H1 (cell line): ENCODE results near the gene C11orf58. TPM values are rescaled to one million over a fixed set of nuclear protein-coding genes. Genes with fewer than 3 reads are reported as not detected.

ENCODE experiments used
- CTCF ChIA-PET: fragments of 300-600 bp; sonication (Branson Sonifier 250); formaldehyde crosslinking; loops from one replicate; lab custom pipeline; 2021; ENCODE audit not compliant: partially characterized antibody; lab: Charles Lee
- POLR2A ChIA-PET: fragments of 300-600 bp; sonication (Branson Sonifier 250); formaldehyde crosslinking; loops from one replicate; lab custom pipeline; 2021; ENCODE audit warnings: inconsistent platforms; ENCODE audit not compliant: partially characterized antibody; lab: Charles Lee
- DNase-seq, 2 experiments: peaks; one replicate each; pipeline versions ENCODE4 v3.0.0 to v3.0.0-alpha.2; 2010 to 2022; ENCODE audit warnings: low spot score in 2 of 2, low read depth in 1 of 2, mixed read lengths in 1 of 2
- FAIRE-seq: peaks from 2 replicates; lab custom pipeline; 2011; peaks lifted over from hg19 to GRCh38; lab: Jason Lieb, UNC
- H2AFZ ChIP-seq: 2 replicates; pipeline ENCODE4 v1.8.1; 2012; ENCODE audit warnings: low read length, inconsistent platforms
- H2AK5ac ChIP-seq: 2 replicates; pipeline ENCODE4 v1.6.1; 2013; ENCODE audit warnings: low read depth, low read length
- H2BK120ac ChIP-seq: replicated peaks from 2 replicates; pipeline ENCODE3; 2013; ENCODE audit warnings: low read depth, low read length, inconsistent platforms
- H2BK12ac ChIP-seq: 2 replicates; pipeline ENCODE4 v1.6.1; 2013; ENCODE audit warnings: low read depth, low read length
- H2BK15ac ChIP-seq: 2 replicates; pipeline ENCODE4 v1.6.1; 2013; ENCODE audit warnings: low read length
- H2BK20ac ChIP-seq: 2 replicates; pipeline ENCODE4 v1.6.1; 2013; ENCODE audit warnings: low read length
- H2BK5ac ChIP-seq: 2 replicates; pipeline ENCODE4 v1.6.1; 2013; ENCODE audit warnings: low read depth, low read length
- H3K14ac ChIP-seq: 2 replicates; pipeline ENCODE4 v1.6.1; 2013; ENCODE audit warnings: inconsistent platforms; ENCODE audit not compliant: insufficient read length
- H3K18ac ChIP-seq: 2 replicates; pipeline ENCODE4 v1.6.1; 2013; ENCODE audit warnings: low read length; ENCODE audit errors: extremely low read depth
- H3K23ac ChIP-seq: 2 replicates; pipeline ENCODE4 v1.6.1; 2013; ENCODE audit warnings: inconsistent platforms; ENCODE audit not compliant: insufficient read length
- H3K23me2 ChIP-seq: 2 replicates; pipeline ENCODE4 v1.6.1; 2013; ENCODE audit warnings: low read depth, low read length
- H3K27ac ChIP-seq: 2 replicates; pipeline ENCODE4 v1.6.1; 2011; ENCODE audit warnings: low read depth, low read length, inconsistent platforms
- H3K27me3 ChIP-seq, 4 experiments: replicated peaks in 1 of 4; 1 replicate in 1 of 4; 2 replicates in 3 of 4; pipeline versions ENCODE4 v1.6.1 to v1.8.1; 2011 to 2013; ENCODE audit warnings: low read length in 3 of 4, mild to moderate bottlenecking in 3 of 4, inconsistent platforms in 2 of 4, mixed read lengths in 2 of 4, moderate library complexity in 1 of 4; ENCODE audit not compliant: control insufficient read depth in 3 of 4, insufficient read depth in 3 of 4; ENCODE audit errors: extremely low read depth in 1 of 4
- H3K36me3 ChIP-seq, 4 experiments: 2 replicates each; pipeline versions ENCODE4 v1.6.1 to v1.8.1; 2011 to 2013; ENCODE audit warnings: mild to moderate bottlenecking in 4 of 4, low read length in 3 of 4, moderate library complexity in 2 of 4, control low read depth in 1 of 4, inconsistent platforms in 1 of 4; ENCODE audit not compliant: insufficient read depth in 4 of 4, control insufficient read depth in 2 of 4
- H3K4ac ChIP-seq: replicated peaks from 2 replicates; pipeline ENCODE3; 2013; ENCODE audit warnings: low read length, low read depth, mixed read lengths, inconsistent platforms; ENCODE audit not compliant: insufficient read length
- H3K4me1 ChIP-seq, 4 experiments: replicated peaks in 1 of 4; 1 replicate in 1 of 4; 2 replicates in 3 of 4; pipeline versions ENCODE4 v1.6.1 to v1.8.1; 2011 to 2013; ENCODE audit warnings: low read length in 3 of 4, inconsistent platforms in 2 of 4, mixed read lengths in 1 of 4; ENCODE audit not compliant: insufficient read depth in 4 of 4, control insufficient read depth in 3 of 4
- H3K4me2 ChIP-seq, 2 experiments: 2 replicates each; pipeline versions ENCODE4 v1.6.1 to v1.8.1; 2011 to 2013; ENCODE audit warnings: low read depth in 2 of 2, low read length in 2 of 2, control low read depth in 1 of 2, inconsistent platforms in 1 of 2, mild to moderate bottlenecking in 1 of 2; ENCODE audit not compliant: insufficient read depth in 1 of 2
- H3K4me3 ChIP-seq, 4 experiments: fragments of 200-600, 300-600 bp in 1 of 4; sonication (generic), shearing (Covaris generic), sonication (Bioruptor Twin) in 1 of 4; 2 replicates each; pipeline versions ENCODE4 v1.5.1 to v1.8.1; 2011 to 2016; ENCODE audit warnings: low read length in 4 of 4, low read depth in 3 of 4, control low read depth in 2 of 4, inconsistent platforms in 2 of 4, mild to moderate bottlenecking in 2 of 4, mixed read lengths in 1 of 4, moderate library complexity in 1 of 4; ENCODE audit not compliant: insufficient read depth in 2 of 4; ENCODE audit errors: extremely low read depth in 1 of 4
- H3K56ac ChIP-seq: replicated peaks from 2 replicates; pipeline ENCODE3; 2013; ENCODE audit warnings: low read depth, mild to moderate bottlenecking, mixed read lengths, low read length, inconsistent platforms; ENCODE audit not compliant: insufficient read length
- H3K79me1 ChIP-seq: 2 replicates; pipeline ENCODE4 v1.6.1; 2013; ENCODE audit warnings: low read depth, low read length, control low read depth
- H3K79me2 ChIP-seq, 2 experiments: 2 replicates each; pipeline versions ENCODE4 v1.6.1 to v1.8.1; 2012 to 2013; ENCODE audit warnings: low read length in 2 of 2, mild to moderate bottlenecking in 2 of 2, inconsistent platforms in 1 of 2; ENCODE audit not compliant: insufficient read depth in 2 of 2, control insufficient read depth in 1 of 2
- H3K9ac ChIP-seq, 4 experiments: replicated peaks in 1 of 4; 1 replicate in 1 of 4; 2 replicates in 3 of 4; pipeline versions ENCODE4 v1.6.1 to v1.8.1; 2011 to 2013; ENCODE audit warnings: low read depth in 3 of 4, low read length in 3 of 4, control low read depth in 2 of 4, mild to moderate bottlenecking in 2 of 4, moderate library complexity in 2 of 4, inconsistent platforms in 1 of 4; ENCODE audit errors: extremely low read depth in 1 of 4
- H3K9me3 ChIP-seq, 2 experiments: 2 replicates each; pipeline versions ENCODE4 v1.6.1 to v1.8.1; 2012 to 2013; ENCODE audit warnings: mild to moderate bottlenecking in 2 of 2, moderate library complexity in 2 of 2, control low read depth in 1 of 2, inconsistent platforms in 1 of 2, low read depth in 1 of 2, low read length in 1 of 2, mixed read lengths in 1 of 2; ENCODE audit not compliant: insufficient read depth in 2 of 2
- H4K20me1 ChIP-seq, 2 experiments: replicated peaks in 1 of 2; 2 replicates each; pipeline versions ENCODE3 to v1.8.1; 2011 to 2013; ENCODE audit warnings: inconsistent platforms in 2 of 2, low read length in 2 of 2, mild to moderate bottlenecking in 1 of 2; ENCODE audit not compliant: insufficient read depth in 2 of 2, control insufficient read depth in 1 of 2
- H4K5ac ChIP-seq: 2 replicates; pipeline ENCODE4 v1.6.1; 2013; ENCODE audit warnings: low read length, low read depth, mixed read lengths, inconsistent platforms; ENCODE audit not compliant: insufficient read length
- H4K8ac ChIP-seq: 2 replicates; pipeline ENCODE4 v1.8.0; 2013; ENCODE audit warnings: mild to moderate bottlenecking, moderate library complexity, low read length, inconsistent platforms; ENCODE audit not compliant: insufficient read depth; ENCODE audit errors: extremely low read depth
- H4K91ac ChIP-seq: replicated peaks from 2 replicates; pipeline ENCODE3; 2013; ENCODE audit warnings: low read length, mixed read lengths, inconsistent platforms; ENCODE audit not compliant: insufficient read length
- BCL11A ChIP-seq, 2 experiments: IDR thresholded peaks; one replicate each; pipeline ENCODE4 v1.6.1; 2011; ENCODE audit warnings: low read depth in 2 of 2, low read length in 2 of 2, mild to moderate bottlenecking in 2 of 2
- CBX8 ChIP-seq: fragments of 300-800, 300-1000 bp; sonication (generic); IDR thresholded peaks from 2 replicates; pipeline ENCODE4 v1.7.1; 2016; ENCODE audit warnings: low read depth, low read length, borderline replicate concordance
- CTBP2 ChIP-seq: IDR thresholded peaks from 2 replicates; pipeline ENCODE4 v1.7.0; 2011; ENCODE audit warnings: borderline replicate concordance, mild to moderate bottlenecking, moderate library complexity, mixed read lengths, low read length; ENCODE audit not compliant: insufficient read depth, insufficient read length
- CTCF ChIP-seq, 3 experiments: IDR thresholded peaks; 1 replicate in 2 of 3; 2 replicates in 1 of 3; pipeline versions ENCODE4 v1.5.1 to v1.6.1; 2011; ENCODE audit warnings: low read length in 3 of 3, mild to moderate bottlenecking in 3 of 3, inconsistent platforms in 2 of 3, low read depth in 1 of 3, moderate library complexity in 1 of 3; ENCODE audit not compliant: insufficient read depth in 1 of 3; ENCODE audit errors: control extremely low read depth in 1 of 3
- EZH2 ChIP-seq: fragments of 200-600 bp; sonication (generic); IDR thresholded peaks from 2 replicates; pipeline ENCODE4 v1.7.1; 2012; ENCODE audit warnings: low read depth, mild to moderate bottlenecking, moderate library complexity, low read length, inconsistent platforms; ENCODE audit not compliant: severe bottlenecking
- PHF8 ChIP-seq: fragments of 200-600 bp; sonication (generic); conservative IDR thresholded peaks from 2 replicates; pipeline ENCODE4 v1.7.1; 2012; ENCODE audit warnings: low read depth, mild to moderate bottlenecking, inconsistent platforms, low read length, moderate library complexity
- RXRA ChIP-seq: IDR thresholded peaks from 2 replicates; pipeline ENCODE4 v1.6.1; 2011; ENCODE audit warnings: low read depth, mild to moderate bottlenecking, low read length, moderate library complexity; ENCODE audit not compliant: insufficient read depth
- WGBS, 2 experiments: shearing (Covaris generic) in 1 of 2; methylation state at CpG; one replicate each; pipeline versions ENCODE4 v1.1.6 to v1.1.7; 2013 to 2015; ENCODE audit warnings: low lambda C conversion rate in 2 of 2, mixed read lengths in 2 of 2, inconsistent platforms in 1 of 2, low coverage in 1 of 2, missing lambda C conversion rate in 1 of 2; ENCODE audit not compliant: insufficient replicate concordance in 2 of 2, insufficient coverage in 1 of 2, insufficient read length in 1 of 2; ENCODE audit errors: extremely low coverage in 1 of 2, missing lambda C conversion rate in 1 of 2; 5-methylcytosine and 5-hydroxymethylcytosine counted together
- polyA plus RNA-seq, 7 experiments: library from polyadenylated mRNA; depleted of rRNA in 3 of 7; stranded (reverse) in 5 of 7; unstranded in 2 of 7; fragments of >200 nt in 5 of 7; fragments of 200-250 nt in 2 of 7; gene quantifications; 1 replicate in 5 of 7; 2 replicates in 1 of 7; 4 replicates in 1 of 7; pipeline versions ENCODE4 v1.2.1 to v1.2.3, GENCODE V29; 2011 to 2013; ENCODE audit warnings: missing spikeins in 2 of 7, mixed read lengths in 2 of 7
- total RNA-seq: library from RNA; stranded (reverse); fragmentation: NEBNext Ultra II Directional; extraction: Animal tissue kit (Norgen Biotek cat#: 25700); gene quantifications from 2 replicates; pipeline ENCODE4 v1.2.1, GENCODE V29; 2021

C11orf58 gene
- total and polyA plus RNA-seq, 2 of the 8 experiments (the other 6 are each of a cell fraction or from before 2014, with no cell fraction given): 70.7 to 181 TPM

DNA sequence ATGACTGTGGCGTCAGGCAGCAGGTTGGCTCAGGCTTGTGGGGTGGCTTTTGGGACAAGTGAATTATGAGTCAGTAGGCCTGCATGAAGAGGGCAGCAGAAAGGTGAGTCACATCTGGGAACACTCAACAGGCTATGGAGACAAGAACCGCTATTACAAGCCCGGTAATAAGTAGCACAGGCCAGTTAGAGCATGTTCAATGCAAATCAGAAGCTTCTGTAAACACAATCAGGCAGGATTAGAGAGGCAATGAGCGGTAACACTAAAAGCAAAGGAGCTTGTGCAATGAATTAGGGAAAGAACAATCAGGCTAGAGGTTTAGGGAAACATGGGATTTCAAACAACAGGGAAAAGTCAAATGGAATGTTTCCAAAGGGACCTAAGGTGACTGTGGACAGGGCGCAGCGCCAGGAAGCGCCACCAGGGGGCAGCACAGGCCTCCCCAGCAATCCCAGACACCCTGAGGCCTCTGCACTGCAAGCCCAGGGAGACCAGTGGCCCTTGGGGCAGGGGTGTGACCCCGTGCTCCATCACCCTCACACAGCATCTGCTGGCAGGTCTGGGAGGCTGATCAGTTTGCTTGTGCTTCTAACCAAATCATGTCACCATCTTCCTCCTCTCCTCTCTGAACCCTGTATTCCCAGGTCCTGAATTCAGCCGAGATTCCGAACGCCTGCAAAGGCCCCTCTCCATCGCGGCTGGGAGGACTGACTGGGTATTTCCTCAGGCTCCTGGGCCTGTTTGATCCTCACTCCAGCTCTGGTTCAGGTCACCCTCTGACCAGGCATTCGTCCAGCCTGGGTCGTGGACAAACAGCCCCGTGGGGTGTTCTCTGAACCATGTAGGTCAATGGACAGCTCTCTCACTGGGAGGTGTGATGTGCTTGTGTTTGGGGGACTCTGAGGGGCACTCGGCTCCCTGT is 50.0 kb downstream of the C11orf58 start:
- peak; percentile 70 to 94 for DNase-seq
- peak; percentile 87 to 99 (median 96) for TF ChIP-seq CTCF (IDR thresholded peaks at IDR 0.05; ENCODE audit: control extremely low read depth in 1 of 3, insufficient read depth in 1 of 3, low read depth in 1 of 3, low read length in 3 of 3)
- no peak for TF ChIP-seq PHF8
- TF ChIP-seq EZH2: no peak
- no peak for TF ChIP-seq RXRA
- TF ChIP-seq CBX8: no peak
- no peak for TF ChIP-seq BCL11A (IDR thresholded peaks at IDR 0.05; ENCODE audit: low read depth in 2 of 2, low read length in 2 of 2)
- no peak for TF ChIP-seq CTBP2

More for the DNA sequence above, 50.0 kb downstream of the C11orf58 start:
- no peak overlapping the region for H3K18ac ChIP-seq
- H2AK5ac ChIP-seq: no peak overlapping the region
- H3K9me3 ChIP-seq: no peaks in the 10 kb centered on the region
- no peak overlapping the region for H3K4ac ChIP-seq
- H2BK15ac ChIP-seq: no peak overlapping the region
- no peak overlapping the region for H3K9ac ChIP-seq
- no peak overlapping the region for H2BK20ac ChIP-seq
- H3K27me3 ChIP-seq: no peaks in the 10 kb centered on the region
- no peak overlapping the region for H2BK5ac ChIP-seq
- FAIRE-seq: peak; percentile 60
- H2BK120ac ChIP-seq: no peak overlapping the region
- no peak overlapping the region for H4K91ac ChIP-seq
- no peak overlapping the region for H3K4me2 ChIP-seq
- H4K8ac ChIP-seq: no peak overlapping the region; the same call in 1 of the 2 replicates
- 68% methylated on average over 17 of the region's 17 CpGs; no CpG with 5 or more reads in 1 of the 2 experiments for WGBS, 2 experiments
- no peak overlapping the region for H2BK12ac ChIP-seq
- ChIA-PET POLR2A (interaction anchor here (0.9 kb wide), 1 partner anchor 213 kb away, joined by 3 read pairs; no protein-coding TSS in a partner anchor), CTCF (interaction anchor here (0.6 to 10.7 kb wide), 39 partner anchors 9 to 290 kb away, joined by 3 to 119 read pairs (median 4); no protein-coding TSS in a partner anchor)
- H2AFZ ChIP-seq: no peak overlapping the region
- no peak overlapping the region for H3K23ac ChIP-seq
- H3K56ac ChIP-seq: no peak overlapping the region
- peaks cover 0 to 6% (median 3%) of the 10 kb centered on the region in 4 experiments; a peak in 2 of 8 replicates for H3K36me3 ChIP-seq
- no peak overlapping the region for H3K27ac ChIP-seq
- H3K4me1 ChIP-seq: no peaks in the 10 kb centered on the region
- peaks cover 4 to 5% of the 10 kb centered on the region in 2 experiments for H4K20me1 ChIP-seq
- H3K4me3 ChIP-seq: no peak overlapping the region
- H3K79me1 ChIP-seq: no peaks in the 10 kb centered on the region
- H3K14ac ChIP-seq: no peak overlapping the region
- no peaks in the 10 kb centered on the region for H3K23me2 ChIP-seq
- H3K79me2 ChIP-seq: no peaks in the 10 kb centered on the region
- no peak overlapping the region for H4K5ac ChIP-seq
